ENCODE measurements around the gene MTRF1L. TPM values are rescaled to one million over a fixed set of nuclear protein-coding genes. Genes with fewer than 3 reads are reported as not detected.

The MTRF1L gene
- total and polyA plus RNA-seq, 2 of the 13 experiments (the other 11 are each of a cell fraction or from before 2014, with no cell fraction given) = 17.6 to 28.7 TPM

DNA sequence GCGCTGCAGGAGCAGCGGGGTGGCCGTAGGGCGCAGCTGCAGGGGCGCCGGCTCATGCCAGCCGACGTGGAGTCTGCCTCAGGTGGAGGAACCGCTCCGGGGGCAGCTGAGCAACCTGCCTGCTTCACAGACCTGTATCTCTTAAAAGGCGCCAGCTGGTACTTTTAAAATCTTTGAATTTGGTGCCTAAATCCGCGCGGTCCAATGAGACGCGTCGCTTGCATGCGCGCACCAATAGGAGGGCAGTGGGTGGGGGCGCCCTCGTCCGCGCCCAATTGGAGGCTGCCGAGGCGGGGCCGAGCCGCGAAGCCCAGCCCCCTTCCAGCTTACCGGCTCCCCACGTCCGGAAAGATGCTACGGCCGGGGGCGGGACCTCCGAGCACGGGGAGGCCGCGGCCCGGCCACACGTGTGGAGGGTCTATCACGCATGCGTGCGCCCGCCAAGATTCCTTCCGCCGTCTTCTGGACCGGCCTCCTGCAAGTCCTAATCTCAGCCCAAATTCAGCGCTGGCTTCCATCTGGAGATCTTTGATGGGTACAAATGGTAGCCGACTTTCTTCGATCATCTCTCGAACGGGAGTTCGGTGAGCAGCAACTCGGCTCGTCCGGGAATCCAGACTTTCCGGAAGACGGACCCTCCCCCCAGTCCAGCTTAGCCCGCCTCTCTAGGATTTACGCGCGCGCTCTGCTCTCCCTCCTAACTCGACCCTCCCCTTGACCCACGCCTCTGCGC lies 19.4 kb downstream of the MTRF1L start, which contains the start of gene FBXO5 (continued):
- TF ChIP-seq, protein P1, sequence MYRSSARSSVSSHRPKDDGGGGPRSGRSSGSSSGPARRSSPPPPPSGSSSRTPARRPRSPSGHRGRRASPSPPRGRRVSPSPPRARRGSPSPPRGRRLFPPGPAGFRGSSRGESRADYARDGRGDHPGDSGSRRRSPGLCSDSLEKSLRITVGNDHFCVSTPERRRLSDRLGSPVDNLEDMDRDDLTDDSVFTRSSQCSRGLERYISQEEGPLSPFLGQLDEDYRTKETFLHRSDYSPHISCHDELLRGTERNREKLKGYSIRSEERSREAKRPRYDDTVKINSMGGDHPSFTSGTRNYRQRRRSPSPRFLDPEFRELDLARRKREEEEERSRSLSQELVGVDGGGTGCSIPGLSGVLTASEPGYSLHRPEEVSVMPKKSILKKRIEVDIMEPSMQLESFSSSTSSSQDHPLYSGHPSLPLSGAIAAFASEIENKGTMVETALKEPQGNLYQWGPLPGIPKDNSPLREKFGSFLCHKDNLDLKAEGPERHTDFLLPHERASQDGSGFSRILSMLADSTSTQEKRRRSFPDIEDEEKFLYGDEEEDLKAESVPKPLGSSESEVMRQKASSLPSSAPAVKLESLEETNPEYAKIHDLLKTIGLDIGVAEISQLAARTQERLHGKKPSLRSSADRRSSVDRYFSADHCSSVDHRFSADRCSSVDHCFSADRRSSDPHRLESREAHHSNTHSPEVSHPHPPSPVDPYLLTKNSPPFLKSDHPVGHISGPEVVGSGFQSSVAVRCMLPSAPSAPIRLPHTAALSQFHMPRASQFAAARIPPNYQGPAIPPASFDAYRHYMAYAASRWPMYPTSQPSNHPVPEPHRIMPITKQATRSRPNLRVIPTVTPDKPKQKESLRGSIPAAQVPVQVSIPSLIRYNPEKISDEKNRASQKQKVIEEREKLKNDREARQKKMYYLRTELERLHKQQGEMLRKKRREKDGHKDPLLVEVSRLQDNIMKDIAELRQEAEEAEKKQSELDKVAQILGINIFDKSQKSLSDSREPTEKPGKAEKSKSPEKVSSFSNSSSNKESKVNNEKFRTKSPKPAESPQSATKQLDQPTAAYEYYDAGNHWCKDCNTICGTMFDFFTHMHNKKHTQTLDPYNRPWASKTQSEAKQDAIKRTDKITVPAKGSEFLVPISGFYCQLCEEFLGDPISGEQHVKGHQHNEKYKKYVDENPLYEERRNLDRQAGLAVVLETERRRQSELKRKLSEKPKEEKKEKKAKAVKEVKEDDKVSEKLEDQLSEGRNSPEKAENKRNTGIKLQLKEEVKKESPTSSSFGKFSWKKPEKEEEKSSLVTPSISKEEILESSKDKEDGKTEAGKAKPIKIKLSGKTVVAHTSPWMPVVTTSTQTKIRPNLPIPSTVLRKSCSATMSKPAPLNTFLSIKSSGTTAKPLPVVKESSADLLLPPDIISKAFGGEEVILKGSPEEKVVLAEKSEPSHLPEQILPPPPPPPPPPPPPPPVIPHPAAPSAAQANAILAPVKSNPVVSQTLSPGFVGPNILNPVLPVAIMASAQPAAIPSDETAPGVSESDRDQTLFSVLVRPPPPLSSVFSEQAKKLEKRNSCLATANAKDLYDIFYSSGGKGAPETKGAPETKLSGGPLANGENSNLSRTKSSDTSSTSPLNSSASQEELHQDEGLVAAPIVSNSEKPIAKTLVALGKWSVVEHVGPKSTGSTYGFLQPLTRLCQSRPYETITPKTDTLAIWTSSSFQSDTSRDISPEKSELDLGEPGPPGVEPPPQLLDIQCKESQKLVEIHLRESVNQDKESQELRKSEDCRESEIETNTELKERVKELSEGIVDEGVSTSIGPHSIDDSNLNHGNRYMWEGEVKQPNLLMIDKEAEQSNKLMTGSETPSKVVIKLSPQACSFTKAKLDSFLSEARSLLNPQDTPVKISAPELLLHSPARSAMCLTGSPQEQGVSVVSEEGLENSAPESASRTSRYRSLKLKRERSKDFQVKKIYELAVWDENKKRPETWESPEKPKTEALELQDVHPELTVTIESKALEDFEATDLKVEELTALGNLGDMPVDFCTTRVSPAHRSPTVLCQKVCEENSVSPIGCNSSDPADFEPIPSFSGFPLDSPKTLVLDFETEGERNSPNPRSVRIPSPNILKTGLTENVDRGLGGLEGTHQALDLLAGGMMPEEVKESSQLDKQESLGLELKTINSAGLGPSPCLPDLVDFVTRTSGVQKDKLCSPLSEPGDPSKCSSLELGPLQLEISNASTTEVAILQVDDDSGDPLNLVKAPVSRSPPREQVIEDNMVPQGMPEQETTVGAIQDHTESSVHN (CRISPR knock-in tag; IDR thresholded peaks at IDR 0.05) = 0 out of 2 replicates have a peak, but pooled peaks have one; percentile 63
- TF ChIP-seq ZNF253 (CRISPR knock-in tag; IDR thresholded peaks at IDR 0.05; ENCODE audit: borderline replicate concordance) = peak; percentile 93
- TF ChIP-seq MEIS1 (CRISPR knock-in tag; IDR thresholded peaks at IDR 0.05; ENCODE audit: borderline replicate concordance) = peak; percentile 72; the same call in 1 of the 2 replicates
- TF ChIP-seq, protein P2, sequence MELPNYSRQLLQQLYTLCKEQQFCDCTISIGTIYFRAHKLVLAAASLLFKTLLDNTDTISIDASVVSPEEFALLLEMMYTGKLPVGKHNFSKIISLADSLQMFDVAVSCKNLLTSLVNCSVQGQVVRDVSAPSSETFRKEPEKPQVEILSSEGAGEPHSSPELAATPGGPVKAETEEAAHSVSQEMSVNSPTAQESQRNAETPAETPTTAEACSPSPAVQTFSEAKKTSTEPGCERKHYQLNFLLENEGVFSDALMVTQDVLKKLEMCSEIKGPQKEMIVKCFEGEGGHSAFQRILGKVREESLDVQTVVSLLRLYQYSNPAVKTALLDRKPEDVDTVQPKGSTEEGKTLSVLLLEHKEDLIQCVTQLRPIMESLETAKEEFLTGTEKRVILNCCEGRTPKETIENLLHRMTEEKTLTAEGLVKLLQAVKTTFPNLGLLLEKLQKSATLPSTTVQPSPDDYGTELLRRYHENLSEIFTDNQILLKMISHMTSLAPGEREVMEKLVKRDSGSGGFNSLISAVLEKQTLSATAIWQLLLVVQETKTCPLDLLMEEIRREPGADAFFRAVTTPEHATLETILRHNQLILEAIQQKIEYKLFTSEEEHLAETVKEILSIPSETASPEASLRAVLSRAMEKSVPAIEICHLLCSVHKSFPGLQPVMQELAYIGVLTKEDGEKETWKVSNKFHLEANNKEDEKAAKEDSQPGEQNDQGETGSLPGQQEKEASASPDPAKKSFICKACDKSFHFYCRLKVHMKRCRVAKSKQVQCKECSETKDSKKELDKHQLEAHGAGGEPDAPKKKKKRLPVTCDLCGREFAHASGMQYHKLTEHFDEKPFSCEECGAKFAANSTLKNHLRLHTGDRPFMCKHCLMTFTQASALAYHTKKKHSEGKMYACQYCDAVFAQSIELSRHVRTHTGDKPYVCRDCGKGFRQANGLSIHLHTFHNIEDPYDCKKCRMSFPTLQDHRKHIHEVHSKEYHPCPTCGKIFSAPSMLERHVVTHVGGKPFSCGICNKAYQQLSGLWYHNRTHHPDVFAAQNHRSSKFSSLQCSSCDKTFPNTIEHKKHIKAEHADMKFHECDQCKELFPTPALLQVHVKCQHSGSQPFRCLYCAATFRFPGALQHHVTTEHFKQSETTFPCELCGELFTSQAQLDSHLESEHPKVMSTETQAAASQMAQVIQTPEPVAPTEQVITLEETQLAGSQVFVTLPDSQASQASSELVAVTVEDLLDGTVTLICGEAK (IDR thresholded peaks at IDR 0.05) = no peak
- TF ChIP-seq, protein P2 (CRISPR knock-in tag; IDR thresholded peaks at IDR 0.05) = peak; percentile 61
- TF ChIP-seq NFYB (CRISPR knock-in tag; IDR thresholded peaks at IDR 0.05) = peak; percentile 100
- TF ChIP-seq ZNF773 (CRISPR knock-in tag; IDR thresholded peaks at IDR 0.05; ENCODE audit: borderline replicate concordance) = 0 out of 2 replicates have a peak, but pooled peaks have one; percentile 17
- peak; percentile 66; the same call in 1 of the 2 replicates for TF ChIP-seq ZNF709 (CRISPR knock-in tag; IDR thresholded peaks at IDR 0.05)

All from HepG2 (cell line).